SK-MEL-5 (cell line): ENCODE data around the gene NR1D2. TPM values are rescaled to one million over a fixed set of nuclear protein-coding genes. Genes with fewer than 3 reads are reported as not detected.
"Not testable (repeated sequence)": the region's sequence is repeated elsewhere in the genome, so short reads cannot be mapped to it uniquely, and the experiment has no call there.

Source experiments
- DNase-seq: peaks from one replicate; pipeline ENCODE4 v3.0.0-alpha.2; 2016; ENCODE audit warnings: low read depth, low spot score
- in situ Hi-C: cut with HindIII; loops from 2 replicates; pipeline ENCODE4 v1.10.0; 2016; ENCODE audit warnings: low sequenced_read_pairs, high pct_unique_total_duplicates, low pct_unique_long_range_greater_than_20kb
- polyA plus RNA-seq, 2 experiments: library from polyadenylated mRNA; depleted of rRNA; stranded (reverse); fragments of >200 nt; gene quantifications; 2 replicates each; pipeline ENCODE4 v1.2.3, GENCODE V29; 2015
- total RNA-seq: library from RNA; depleted of rRNA; stranded (reverse); fragments of >200 nt; shearing (Covaris generic); gene quantifications from 2 replicates; pipeline ENCODE4 v1.2.3, GENCODE V29; 2014; rRNA removed

Gene NR1D2
- 26.9 and 33.3 TPM in 2 replicates for total RNA-seq
- 18.7 and 24.3 TPM in 2 replicates for polyA plus RNA-seq (2015; cell fraction: cytosol; rRNA removed)
- 9.7 and 16.2 TPM in 2 replicates for polyA plus RNA-seq (2015; cell fraction: nucleus; rRNA removed)

DNA sequence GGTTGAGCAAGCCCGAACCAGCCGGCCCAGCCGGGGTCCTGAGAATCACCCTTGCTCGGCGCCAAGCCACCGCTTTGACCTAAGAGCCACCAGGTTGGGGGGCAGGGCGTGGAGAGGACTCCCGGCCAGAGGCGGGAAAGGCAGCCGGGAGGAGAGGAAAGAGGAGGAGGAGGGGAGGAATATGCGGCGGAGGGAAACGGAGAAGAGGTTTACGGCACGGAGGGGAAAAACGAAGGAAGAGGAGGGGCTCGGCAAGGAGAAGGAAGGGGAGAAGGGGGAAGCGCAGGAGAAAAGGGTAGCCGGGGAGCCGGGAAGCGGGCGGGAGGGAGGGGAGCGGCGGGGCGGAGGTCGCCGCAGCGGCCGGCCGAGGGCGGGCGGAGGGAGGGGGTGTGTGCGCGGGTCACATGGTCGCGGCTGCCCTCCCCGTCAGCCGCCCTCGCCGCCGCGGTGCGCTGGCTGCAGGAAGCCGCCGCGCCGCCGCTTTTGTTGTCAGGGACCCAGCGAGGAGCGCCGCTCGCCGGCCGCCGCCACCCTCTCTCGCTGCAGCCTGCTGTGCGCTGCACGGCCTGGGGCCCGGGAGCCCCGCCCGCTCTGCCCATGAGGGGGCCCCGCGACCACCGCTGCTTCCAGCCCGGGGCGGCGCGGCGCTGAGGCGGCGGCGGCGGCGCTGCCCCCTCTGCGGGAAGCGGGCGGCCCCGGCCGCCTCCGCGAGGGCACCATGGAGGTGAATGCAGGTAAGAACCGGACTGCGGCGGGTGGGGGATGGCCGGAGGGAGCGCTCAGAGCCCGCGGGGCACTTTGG lies at the start of gene NR1D2:
Gene NR1D2, plus strand, starts transcription at position 426 of the 802 bp plus-strand sequence. Its CDS starts 293 bp downstream, at position 719.
- in situ Hi-C loops, result no loop called here

DNA sequence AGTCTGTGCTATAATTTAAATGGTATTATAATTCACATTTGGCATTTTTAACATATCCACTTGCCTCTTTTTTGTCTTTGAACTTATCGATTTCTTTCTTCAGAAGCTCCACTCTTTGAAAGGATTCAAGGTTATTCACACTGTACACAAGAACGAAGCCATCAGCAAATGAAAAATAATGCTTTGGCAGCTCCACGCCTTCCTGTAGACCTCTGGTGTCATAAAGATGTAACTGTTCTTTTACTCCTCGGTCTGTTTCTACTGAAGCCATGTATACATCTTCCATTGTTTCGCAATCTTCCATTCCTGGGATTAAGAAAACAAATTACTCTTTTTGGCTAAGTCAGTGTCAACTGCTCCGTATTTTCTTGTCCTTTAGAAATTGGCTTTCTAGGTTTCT lies 44.3 kb upstream of the NR1D2 start:
- in situ Hi-C loops, result no loop called here
- peak; percentile 87 for DNase-seq

More for the DNA sequence above, at the start of gene NR1D2:
- peak; percentile 76 for DNase-seq

DNA sequence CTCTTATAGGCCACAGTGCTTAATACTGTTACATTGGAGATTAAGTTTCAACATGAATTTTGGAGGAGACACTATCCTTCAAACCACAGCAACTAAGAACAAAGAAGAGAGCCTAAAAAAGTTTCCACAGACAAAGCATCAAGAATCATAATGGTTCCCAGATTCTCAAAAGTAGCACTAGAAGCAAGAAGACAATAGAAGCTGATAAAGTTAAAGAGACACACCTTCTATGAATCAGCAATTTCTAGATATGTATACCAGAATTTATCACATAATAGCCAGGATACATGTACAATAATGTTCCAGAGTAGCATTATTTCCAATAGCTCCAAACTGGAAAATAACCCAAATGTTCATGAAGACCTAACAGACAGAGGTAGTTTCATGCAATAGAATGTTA lies 40.5 kb upstream of the NR1D2 start:
- in situ Hi-C loops, result no loop called here
- no peak for DNase-seq

DNA sequence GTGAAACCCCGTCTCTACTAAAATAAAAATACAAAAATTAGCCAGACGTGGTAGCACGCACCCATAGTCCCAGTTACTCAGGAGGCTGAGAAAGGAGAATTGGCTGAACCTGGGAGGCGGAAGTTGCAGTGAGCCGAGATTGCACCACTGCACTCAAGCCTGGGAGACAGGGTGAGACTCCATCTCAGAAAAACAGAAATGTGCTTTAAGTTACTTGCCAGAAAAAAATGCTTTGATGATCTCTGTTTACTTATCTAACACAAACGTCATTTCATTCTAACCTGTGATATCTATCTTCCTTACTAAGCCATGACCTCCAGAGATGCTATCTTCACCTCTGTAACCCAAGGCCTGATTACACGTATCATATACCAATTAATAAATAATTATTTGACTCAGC lies 35.7 kb upstream of the NR1D2 start:
- in situ Hi-C loops, result no loop called here
- no peak for DNase-seq

DNA sequence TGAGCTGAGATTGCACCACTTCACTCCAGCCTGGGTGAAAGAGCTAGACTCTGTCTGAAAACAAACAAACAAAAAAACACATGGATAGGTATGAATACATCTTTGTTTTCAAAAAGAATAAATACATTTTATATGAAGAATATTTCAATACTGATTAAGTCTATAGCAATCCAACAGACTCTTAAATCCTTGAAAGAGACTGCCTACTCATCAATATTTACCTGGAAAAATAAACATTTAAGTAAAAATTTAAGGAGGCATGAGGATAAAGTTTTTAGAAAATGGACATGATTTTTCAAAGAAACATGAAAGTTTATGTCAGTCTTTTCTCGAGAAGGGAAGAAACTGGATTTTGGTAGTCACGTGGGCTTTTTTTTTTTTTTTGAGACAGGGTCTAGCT lies 33.7 kb upstream of the NR1D2 start:
- DNase-seq, result no peak
- in situ Hi-C loops, result no loop called here

DNA sequence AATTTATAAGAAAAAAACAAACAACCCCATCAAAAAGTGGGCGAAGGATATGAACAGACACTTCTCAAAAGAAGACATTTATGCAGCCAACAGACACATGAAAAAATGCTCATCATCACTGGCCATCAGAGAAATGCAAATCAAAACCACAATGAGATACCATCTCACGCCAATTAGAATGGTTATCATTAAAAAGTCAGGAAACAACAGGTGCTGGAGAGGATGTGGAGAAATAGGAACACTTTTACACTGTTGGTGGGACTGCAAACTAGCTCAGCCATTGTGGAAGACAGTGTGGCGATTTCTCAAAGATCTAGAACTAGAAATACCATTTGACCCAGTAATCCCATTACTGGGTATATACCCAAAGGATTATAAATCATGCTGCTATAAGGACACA lies 32.8 kb upstream of the NR1D2 start:
- DNase-seq, in situ Hi-C loops: not testable (repeated sequence)

DNA sequence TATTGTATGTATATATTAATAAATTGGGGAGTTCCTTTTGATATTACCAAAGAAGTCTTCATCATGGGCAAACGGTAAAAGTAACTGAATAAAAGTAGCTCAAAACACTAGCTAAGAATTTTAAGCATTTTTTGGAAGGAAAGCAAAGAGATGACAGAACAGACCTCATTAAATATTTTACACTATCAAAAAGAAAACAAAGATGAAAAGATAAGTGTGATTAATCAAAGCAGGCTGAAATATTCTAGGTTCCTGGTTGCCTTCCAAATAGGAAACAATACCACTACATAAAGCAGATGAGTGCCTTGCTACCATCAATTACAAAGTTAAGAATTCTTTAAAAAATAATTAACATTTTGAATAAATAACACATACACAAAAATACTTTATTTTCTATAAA lies 31.9 kb upstream of the NR1D2 start:
- in situ Hi-C loops, result no loop called here
- no peak for DNase-seq

DNA sequence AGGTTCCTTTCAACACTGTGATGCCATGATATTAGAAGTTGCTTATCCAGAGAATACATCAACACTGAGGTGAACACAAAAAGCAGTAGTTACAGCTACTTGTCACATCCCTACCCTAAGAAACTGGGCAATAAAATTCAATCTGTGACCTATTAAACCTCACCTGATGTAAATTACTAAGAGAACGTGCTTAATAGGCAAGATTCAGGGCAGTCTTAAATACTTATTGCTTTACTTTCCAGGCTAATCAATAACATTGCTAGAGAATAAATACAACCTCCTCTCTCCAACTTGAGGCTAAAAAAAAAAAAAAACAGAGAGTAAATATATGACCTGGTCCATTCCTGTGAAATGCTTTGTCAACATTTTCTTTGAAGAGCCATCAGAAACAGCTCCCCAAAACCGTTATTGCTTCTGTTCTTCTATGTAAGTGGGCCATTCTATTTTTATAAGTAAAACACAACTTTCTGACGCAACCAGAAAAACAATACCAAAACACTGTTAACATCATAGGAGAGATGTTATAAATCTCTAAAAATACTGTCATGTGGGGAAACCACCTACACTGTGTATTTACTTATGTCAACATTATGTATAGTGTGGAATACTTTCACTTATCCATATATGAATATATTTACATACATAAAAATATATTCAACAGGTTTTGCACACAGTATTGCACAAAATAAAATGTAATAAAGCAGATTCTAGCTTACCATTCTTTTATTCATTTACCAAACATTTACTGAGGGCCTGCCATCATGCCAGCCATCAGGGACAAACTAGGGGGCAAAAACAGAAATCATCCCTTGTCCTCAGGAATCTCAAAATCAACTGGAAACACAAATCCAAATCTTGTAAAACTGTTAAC lies 31.0 kb upstream of the NR1D2 start:
- DNase-seq, result no peak
- in situ Hi-C loops, result no loop called here

DNA sequence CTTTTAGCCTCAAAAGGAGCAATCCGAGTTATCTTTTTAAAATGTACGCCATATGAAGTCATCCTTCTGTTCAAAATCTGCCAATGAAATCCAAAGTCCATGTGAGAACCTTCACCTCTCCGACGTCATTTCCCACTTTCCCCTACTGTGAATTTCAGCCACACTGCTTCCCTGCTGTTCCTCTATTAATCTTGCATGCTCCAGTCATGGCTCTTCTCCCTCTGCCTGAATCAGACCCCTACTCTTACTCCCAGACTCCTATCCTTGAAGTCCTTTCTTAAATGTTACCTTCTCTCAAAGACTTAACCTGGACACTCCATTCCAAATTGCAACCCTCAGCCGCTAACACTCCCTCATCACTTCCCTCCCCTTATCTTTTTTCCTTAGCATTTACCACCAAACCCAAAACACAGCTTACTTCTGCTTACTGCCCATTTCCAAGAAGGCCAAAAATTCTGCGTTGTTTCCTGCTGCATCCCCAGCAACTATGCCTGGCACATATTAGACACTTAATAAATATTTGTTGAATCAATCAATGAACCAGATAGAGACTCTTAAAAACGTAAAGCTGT lies 29.5 kb upstream of the NR1D2 start:
- peak; percentile 35 for DNase-seq
- in situ Hi-C loops, result no loop called here

DNA sequence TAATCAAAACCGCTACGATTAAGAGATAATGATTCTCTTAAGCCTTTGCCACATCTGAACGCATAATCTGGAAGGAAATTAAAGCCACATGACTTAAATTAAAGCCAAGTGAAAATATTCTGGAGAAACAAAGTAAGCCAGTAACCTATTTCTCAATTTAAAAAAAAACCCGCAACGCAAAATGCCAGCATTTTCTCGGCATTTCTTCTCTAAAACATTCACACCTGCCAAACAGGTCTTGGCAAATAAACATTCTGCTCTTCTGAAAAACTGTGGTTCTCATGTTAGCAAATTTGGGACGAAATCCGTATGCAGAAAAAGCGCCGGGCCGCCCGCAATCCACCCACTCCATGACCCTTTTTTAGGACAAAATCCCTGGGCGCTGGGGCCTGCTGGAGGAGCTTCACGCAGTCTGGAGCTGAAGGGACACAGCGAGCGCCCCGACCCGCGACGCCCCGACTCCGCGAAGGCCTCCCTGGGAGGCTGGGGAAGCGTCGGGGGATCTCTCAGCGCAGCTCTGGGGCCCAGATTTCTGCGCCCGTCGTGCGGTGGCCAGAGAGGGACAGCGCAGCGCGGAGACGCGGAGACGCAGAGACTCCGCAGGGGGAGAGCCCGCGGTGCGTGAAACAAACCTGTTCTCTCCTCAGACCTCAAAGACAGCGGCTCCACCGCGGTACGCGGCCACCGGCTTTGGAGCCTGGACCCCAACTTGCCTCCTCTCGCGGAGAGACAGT lies 28.8 kb upstream of the NR1D2 start:
- in situ Hi-C loops, result no loop called here
- no peak for DNase-seq

DNA sequence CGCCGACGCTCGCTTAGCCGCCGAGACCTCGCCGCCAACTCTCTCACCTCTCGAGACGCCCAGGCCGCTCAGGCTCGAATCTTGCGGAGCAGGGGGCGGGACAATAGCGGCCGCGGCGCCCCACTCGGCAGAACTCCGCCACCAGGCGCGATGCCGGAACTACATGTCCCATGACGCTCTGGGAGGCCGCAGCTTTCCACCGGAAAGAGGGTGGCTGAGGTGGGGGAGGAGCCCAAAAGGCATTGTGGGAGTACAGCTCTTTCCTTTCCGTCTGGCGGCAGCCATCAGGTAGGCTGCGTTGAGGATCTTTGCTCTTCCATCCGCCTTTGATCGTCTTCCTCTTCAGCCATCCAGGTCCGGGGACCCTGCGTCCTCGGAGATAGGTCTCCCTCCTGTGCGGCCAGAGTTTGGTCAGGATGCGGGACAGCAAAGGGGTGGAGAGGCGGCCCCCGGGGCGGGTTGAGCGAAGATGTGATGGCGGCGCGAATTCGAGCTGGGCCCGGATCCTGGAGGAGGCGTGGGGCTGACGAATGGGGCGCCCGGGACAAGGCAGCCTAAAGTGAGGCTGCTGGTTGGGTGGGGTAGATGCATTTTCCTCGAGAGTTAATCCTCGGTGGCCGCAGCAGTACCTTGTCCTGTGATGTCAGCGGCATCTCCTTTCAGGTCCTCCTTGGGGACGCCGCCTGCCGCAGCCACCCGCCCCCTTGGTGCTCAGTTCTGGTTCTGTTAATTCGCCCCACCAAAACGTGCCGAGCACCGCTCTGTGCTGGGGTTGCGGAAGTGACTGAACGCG lies 28.0 kb upstream of the NR1D2 start, which contains the start of the genes NKIRAS1 and RPL15:
Gene NKIRAS1, minus strand, starts transcription at position 105 of the 793 bp plus-strand sequence. CDS start 6,086 bp downstream, outside the sequence.
Gene RPL15, plus strand, starts transcription at position 247 of the 793 bp plus-strand sequence. CDS start 728 bp downstream, outside the sequence.
- in situ Hi-C loops, result no loop called here
- DNase-seq, result peak; percentile 97

DNA sequence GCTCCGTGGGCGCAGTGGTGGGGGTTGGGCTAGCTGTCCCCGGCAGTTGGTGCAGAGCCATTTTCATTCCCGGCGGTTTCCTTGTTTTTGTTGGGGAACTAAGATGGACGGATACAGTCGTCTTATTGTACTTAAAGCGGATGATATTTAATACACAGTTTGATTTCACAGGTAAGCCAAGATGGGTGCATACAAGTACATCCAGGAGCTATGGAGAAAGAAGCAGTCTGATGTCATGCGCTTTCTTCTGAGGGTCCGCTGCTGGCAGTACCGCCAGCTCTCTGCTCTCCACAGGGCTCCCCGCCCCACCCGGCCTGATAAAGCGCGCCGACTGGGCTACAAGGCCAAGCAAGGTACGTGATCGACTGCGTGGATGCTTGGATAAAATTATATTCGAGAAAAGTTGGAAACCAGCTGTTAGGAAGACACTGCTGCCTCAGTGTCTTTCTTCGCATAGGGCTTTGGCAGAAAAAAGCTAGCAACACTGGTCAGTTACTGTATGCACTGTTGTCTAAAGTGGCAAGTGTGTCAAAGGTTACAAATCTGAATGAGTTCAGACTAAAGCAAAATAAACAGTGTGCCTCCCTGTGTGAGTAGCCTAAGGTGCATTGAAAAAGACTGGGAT lies 27.3 kb upstream of the NR1D2 start:
- in situ Hi-C loops, result not testable (repeated sequence)
- peak; percentile 52 for DNase-seq

DNA sequence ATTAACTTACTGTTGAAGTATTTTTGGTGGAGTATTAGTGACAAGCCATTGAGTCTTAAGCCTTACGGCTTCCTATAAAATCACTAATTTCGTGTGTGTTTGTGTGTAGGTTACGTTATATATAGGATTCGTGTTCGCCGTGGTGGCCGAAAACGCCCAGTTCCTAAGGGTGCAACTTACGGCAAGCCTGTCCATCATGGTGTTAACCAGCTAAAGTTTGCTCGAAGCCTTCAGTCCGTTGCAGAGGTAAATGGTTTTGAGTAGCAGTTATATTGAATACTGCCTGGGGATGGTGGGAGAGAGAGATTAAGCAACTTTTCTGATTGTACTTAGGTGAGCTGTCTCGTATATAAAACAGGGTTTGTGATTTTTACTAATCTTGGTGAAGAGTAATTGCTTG lies 26.8 kb upstream of the NR1D2 start:
- DNase-seq, in situ Hi-C loops: not testable (repeated sequence)

DNA sequence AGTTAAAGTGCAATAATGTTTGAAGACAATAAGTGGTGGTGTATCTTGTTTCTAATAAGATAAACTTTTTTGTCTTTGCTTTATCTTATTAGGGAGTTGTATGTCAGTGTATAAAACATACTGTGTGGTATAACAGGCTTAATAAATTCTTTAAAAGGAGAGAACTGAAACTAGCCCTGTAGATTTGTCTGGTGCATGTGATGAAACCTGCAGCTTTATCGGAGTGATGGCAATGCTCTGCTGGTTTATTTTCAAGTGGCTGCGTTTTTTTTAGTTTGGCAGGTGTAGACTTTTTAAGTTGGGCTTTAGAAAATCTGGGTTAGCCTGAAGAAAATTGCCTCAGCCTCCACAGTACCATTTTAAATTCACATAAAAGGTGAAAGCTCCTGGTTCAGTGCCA lies 25.5 kb upstream of the NR1D2 start:
- in situ Hi-C loops, result no loop called here
- no peak for DNase-seq

DNA sequence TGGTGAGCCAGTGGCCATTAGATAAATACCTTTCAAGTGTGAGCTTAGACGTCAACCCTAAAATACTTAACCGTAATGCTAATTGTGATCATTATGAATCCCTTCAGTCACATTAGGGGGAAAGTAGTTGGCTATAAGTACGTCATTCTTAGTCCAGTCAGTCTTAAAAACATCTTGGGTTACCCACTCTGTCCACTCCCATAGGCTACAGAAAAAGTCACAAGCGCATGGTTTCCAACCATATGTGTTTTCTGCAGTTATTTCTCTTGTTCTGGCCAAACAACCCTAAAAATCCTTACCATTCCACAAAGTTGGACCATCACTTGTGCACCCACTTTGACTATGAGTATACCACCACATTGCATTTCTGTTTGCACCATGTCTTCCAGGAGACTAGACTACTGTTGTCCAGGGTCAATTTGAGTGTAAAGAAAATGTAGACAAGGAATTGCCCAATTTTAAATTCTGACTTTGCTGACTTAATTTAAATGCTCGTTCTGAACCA lies 24.9 kb upstream of the NR1D2 start:
- in situ Hi-C loops, result no loop called here

DNA sequence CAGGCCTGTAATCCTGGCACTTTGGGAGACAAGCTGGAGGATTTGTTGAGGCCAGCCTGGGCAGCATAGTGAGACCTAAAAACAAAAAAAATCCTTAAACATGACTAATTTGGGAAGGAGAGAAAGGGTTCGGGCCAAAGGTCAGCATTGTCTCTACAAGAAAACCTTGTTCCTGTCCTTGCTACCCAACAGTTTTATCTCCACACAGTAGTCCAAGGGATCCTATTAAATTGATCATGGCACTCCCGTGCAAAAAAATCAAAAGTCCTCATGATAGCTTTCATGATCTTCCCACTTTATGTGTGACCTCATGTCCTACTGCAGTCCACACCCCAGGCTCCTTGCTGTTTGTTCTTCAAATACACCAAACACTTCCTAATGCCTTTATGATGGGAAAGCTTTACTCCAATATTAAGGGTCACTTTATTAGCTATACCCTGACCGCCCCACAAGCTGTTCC lies 24.0 kb upstream of the NR1D2 start:
- DNase-seq, result no peak
- in situ Hi-C loops, result no loop called here

More for the DNA sequence above, 24.9 kb upstream of the NR1D2 start:
- no peak for DNase-seq
